Epidermal melanocyte (primary cell): ENCODE results near the gene SLC9A9.
A peak's percentile ranks its signal among the peaks of the same experiment; 100 is the strongest.
"Not testable (repeated sequence)": the region's sequence is repeated elsewhere in the genome, so short reads cannot be mapped to it uniquely, and the experiment has no call there.

Experiments
- DNase-seq: peaks from one replicate; pipeline ENCODE4 v3.0.0; 2011; ENCODE audit warnings: low spot score; ENCODE audit not compliant: insufficient read length

Gene SLC9A9

DNA sequence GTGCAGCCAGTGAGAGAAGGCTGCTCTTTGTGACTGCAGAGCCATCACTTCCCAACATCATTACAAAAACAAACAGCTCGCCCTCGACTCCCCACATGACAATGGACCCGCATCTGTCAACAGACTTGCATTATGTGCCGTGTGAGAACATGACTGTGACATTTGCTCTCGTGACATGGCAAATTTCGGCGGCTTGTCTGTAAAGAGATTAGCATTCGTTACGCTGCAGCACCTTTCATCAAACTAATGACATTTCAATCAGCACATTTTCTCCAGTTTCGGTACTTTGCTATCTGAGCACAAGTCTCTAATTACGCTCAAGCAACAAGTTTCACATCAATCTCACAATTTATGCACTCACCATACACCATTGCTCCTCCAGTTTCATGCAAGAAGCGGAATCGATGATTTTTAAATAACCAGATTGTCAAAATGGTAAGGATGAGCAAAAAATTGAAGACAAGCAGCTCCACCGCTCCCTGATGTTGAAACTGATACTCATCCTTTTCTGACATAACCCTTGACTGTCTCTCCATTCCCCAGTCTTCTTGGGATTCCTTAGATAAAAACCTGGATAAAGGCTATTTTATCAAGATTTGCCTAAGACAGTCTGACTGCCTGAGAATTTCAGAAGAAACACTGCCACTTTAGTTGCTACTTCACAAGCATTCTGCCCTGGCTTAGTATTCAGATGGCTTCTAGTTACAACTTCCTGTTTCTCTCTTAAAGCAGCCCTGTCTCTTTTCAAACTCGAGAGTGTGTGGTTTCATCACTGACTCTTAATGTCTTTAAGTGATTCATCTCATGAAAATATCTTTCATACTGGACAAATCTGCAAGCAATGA lies at the start of gene SLC9A9:
Gene SLC9A9, minus strand, starts transcription at position 682 of the 845 bp plus-strand sequence. Its CDS starts 146 bp downstream, at position 536.
- peak; percentile 65 for DNase-seq

DNA sequence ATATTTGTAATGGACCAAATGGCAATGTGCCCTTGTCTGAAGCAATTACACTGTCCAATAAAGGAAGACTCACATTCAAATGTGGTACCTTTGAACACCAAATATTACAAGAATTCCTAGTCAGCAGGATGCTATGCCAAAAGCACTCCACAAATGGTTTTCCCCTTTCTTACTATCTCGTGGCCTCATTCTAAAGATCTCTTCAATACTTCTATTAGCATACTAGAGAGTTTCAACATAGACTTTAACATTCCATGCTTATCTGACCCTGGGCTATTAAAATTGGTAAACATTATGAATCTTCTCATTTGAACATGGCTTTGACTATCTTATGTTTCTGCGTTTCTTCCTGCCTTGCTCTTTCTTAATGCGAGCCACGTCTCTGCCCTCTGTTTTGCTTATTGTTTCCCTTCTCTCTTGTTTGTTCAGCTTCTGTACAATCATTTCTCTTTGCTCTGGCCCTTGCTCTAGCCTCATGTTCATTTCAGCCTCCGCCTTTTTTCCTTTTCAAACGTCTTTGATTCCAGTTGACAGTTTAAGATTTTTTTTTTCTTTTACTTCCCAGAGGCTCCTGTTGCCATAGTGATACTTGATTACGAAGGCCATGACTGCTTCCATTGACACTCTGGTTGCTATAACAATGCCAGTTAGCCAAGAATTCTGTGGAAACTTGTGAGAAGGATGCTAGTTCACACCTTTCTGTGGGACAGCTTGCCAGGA lies 49.5 kb upstream of the SLC9A9 start:
- no peak for DNase-seq

DNA sequence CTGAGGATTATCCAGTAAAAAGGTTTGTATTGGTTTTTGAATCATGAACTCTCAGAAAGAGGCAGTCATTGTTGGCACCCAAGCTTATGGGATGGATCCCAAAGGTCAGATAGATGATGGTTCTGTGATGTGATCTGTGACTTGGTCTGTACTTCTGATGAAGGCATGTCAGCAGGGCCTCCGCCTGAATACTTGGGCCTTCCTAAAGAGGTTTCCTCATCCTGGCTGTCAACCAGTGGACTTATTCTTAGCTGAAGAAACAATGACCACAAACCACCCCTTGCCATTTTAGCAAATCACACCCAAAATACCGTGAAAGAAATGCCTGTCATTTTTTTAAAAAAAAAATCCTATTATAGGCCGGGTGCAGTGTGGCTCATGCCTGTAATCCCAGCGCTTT lies 48.2 kb upstream of the SLC9A9 start:
- no peak for DNase-seq

DNA sequence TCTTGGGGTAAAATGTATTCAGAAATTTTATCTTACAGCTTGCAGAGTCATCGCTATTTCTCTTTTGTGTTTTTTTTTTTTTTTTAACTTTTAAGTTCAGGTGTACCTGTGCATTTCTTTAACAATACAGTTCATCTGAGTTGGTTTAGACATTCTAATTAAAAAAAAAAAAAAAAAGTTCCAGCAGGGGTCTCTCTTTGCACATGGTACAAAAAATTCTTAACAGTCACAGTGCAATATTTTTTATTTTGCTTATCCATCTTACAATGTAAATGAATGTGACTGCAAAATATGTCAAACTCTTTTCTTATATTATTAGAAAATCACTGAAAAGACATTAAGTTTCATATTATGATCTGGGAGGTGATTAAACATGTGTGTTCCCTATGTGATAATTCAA lies 47.5 kb upstream of the SLC9A9 start:
- no peak for DNase-seq

DNA sequence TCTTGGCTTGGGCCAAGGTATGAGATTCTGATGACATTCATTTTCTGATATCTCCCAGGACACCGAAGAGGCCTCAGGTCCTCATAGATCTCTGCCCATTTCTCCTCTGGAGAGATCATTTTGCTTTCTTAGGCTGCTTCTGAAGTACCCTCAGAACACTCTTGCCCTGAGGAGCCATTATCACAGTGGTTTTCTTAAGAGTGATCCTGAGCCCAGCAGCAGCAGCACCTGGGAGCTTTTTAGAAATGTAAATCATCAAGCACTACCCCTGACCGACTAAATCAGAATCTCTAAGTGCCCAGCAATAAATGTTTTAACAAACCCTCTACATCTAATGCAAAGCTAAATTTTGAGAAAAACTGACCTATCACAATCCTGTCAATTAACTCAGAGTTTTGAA lies 40.6 kb upstream of the SLC9A9 start:
- DNase-seq, result no peak

DNA sequence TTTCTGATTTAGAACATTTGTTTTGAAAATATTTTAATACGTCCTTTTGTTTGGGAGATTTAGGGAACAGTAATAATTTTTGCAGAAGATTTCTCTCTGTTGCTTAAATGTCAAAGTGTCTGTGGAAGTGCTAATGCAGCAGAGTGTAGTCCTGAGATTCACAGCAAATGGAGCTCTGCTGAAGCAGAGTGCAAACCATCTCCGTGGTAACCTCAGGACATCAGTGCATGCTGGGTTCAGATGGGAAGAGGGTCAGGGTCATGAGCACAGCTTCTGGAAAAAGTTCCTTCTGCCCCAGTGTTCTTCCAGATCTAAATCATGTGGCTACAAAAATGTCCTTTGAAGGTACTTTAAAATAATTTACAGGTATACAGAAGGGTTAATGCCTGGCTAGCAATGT lies 39.9 kb upstream of the SLC9A9 start:
- DNase-seq, result no peak

DNA sequence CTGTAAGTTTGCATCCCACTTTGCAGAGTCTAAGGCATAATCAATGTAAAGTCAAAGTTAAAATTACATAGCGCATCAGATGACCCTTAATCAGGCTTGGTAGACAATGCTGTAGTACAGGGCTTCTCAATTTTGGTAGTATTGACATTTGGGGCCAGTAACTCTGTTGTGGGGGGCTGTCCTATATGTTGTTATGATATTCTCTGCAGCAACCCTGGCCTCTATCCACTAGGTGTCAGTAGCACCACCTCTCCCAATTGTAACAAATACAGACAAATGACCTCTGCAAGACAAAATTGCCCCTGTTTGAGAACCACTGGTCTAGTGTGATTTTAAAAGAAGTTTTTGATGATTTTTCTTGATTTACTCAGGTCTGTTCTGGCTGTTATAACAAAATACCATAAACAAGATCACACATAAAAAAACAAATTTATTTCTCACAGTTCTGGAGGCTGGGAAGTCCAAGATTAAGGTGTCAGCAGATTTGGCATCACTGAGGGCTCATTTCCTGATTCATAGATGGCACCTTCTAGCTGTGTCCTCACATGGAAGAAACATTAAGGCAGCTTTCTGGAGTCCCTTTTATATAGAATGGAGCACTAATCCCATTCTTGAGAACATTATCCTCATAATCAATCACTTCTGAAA lies 37.6 kb upstream of the SLC9A9 start:
- peak; percentile 22 for DNase-seq

DNA sequence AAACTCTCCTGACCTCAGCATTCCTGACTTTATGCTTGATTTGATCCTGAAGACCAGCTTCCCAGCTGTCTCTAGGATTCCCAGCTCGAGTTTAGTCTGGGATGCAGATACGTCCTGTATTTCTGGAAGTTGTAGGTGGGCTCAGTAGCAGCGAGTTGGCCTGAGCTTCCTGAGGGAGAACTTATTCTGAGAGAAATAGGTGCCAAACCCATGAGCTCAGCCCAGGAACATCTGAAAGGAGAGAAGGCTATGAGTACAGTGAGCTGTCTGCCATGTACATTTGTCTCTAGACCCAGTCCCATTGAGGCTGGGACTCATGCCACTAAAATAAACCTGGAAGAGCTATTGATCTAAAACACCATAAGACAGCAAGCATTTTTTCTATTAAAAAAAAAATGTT lies 36.6 kb upstream of the SLC9A9 start:
- DNase-seq, result no peak

DNA sequence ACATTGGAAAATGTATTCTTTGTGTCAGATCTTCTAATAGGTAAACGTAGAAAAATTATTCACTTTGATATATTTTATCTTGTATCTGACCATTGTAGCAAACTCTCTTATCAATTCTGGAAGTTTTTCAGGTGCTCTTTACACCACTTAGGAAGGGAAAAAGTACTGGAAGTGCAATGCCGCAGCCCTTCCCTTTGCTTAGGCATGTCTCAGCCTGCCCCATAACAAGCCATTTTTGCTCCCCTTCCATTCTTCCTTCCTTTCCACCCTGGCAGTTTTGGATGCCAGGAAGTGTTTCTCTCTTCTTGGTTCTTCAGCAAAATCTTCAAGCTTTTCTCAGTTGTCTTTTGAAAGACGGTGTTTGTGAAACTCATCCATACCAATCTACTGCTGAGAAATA lies 34.9 kb upstream of the SLC9A9 start:
- DNase-seq, result no peak

DNA sequence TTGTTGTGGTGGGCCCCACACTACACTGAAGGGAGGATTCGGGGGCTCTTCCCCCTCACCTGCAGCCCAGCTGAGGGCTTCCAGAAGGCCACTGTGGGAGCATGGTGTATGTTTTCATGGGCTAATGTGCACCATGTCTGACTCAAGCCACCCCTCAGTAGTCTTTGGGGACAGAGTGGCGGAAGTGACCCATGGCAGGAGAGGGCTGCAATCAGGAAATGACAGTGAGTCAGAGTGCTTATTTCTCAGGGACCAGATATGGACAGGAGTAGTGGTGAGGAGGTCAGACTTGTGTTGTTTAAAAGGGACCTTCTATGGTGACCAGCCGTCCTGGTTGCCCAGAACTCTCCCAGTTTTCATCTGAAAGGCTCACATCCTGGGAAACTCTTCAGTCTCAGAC lies 32.8 kb upstream of the SLC9A9 start:
- no peak for DNase-seq

DNA sequence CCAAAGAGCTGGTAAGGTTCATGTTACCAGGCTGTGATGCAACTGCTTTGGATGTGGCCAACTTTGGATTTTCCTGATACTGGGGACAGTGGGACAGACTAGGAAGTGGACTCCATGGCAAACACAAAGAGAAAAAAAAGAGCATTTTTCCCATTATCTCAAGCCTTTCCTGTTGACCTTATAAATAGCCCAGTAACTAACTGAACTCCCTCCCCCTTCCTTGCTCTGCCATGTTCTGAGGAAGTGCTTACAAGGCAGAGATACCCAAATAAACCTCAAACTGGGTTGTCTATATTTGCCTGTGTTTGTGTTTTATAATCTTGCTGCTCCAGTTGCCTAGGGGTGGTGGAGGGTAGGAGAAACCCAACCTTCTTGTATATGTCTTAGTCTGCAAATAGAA lies 27.3 kb upstream of the SLC9A9 start:
- no peak for DNase-seq

DNA sequence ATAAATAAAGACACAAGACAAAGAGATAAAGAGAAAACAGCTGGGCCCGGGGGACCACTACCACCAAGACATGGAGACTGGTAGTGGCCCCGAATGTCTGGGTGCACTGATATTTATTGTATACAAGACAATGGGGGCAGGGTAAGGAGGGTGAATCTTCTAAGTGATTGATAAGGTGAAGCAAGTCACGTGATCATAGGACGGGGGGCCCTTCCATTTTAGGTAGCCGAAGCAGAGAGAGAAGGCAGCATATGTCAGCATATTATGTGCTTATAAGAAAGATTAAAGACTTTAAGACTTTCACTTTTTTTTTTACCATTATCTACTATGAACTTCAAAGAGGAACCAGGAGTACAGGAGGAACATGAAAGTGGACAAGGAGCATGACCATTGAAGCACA lies 25.3 kb upstream of the SLC9A9 start:
- not testable (repeated sequence) for DNase-seq

DNA sequence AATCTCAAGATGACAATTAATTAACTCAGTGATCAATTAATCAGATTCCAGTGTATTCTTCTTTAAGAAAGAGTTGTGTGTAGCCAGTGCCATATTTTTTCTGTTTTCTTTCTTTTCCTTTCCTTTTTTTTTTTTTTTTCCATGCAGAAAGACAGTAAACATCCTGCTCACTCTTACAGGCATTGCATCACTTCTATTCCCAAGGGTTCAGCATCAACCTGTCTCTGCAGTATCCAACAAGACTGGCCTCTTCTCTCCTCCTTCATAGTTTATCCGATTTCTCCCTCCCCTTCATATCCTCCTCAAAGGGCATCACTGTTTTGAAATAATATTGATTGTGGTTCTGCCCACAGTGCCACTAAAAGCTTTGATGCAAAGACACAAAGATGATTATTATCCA lies 17.0 kb upstream of the SLC9A9 start:
- no peak for DNase-seq

DNA sequence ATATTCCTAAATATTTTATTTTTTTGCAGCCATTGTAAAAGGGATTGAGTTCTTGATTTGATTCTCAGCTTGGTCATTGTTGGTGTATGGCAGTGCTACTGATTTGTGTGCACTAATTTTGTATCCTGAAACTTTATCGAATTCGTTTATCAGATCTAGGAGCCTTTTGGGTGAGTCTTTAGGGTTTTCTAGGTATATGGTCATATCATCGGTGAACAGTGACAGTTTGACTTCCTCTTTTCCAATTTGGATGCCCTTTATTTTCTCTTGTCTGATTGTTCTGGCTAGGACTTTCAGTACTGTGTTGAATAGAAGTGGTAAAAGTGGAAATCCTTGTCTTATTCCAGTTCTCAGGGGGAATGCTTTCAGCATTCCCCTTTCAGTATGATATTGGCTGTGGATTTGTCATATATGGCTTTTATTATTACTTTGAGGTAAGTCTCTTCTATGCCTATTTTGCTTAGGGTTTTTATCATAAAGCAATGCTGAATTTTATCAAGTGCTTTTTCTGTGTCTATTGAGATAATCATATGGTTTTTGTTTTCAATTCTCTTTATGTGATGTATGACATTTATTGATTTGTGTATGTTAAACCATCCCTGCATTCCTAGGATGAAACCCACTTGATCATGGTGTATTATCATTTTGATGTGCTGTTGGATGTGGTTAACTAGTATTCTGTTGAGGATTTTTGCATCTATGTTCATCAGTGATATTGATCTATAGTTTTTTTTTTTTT lies 11.4 kb upstream of the SLC9A9 start:
- DNase-seq, result no peak

DNA sequence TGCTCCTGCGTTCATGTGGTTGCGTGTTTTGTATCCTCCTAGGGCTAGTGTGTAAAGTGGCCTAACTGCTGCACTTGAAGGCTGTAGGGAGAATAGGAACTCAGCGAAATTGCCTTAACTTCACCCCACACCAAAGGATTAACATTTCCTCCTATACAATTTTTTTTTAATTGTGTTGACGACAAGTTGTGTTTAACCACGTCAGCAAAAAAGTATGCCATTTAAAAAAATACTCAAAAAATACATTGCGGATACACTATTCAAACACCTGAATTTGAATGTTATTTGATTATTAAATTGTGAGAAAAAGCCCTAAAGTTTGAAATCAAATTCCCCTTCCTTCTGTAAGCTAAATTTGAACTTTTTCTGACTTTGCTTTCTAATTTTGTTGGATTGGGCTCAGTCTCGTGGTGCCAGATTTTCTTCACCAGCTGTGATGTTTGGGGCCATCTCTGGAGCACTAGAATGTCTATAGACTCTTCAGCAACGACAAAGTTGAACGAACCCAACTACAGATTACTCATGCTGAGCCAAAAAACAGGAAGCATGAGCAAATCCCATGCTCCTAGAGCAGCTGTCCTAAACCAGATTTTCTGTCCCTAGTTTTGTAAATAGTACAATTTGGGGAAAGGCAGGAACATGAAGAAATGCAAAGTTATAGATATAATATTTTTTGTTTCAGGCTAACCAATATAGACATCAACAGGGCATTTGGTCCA lies 8.1 kb upstream of the SLC9A9 start:
- DNase-seq, result no peak

DNA sequence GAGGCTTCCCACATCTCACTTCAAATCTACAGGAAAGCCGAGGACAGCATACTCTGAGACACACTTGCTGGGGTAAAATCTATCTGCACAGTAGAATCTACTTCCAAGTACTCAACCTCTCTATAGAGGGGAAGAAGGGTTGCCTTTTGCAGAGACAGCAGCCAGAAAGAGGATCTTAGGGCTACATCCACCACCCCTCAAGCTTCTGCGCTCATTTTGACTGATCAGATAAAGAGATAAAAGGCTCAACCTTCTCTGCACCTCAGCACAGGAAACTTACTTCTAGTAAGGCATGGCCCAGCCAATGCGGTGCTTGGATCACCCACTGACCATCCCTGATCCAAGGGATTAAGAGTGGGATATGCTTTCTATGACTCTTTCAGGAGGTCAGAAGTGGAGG lies 6.9 kb upstream of the SLC9A9 start:
- DNase-seq, result no peak

DNA sequence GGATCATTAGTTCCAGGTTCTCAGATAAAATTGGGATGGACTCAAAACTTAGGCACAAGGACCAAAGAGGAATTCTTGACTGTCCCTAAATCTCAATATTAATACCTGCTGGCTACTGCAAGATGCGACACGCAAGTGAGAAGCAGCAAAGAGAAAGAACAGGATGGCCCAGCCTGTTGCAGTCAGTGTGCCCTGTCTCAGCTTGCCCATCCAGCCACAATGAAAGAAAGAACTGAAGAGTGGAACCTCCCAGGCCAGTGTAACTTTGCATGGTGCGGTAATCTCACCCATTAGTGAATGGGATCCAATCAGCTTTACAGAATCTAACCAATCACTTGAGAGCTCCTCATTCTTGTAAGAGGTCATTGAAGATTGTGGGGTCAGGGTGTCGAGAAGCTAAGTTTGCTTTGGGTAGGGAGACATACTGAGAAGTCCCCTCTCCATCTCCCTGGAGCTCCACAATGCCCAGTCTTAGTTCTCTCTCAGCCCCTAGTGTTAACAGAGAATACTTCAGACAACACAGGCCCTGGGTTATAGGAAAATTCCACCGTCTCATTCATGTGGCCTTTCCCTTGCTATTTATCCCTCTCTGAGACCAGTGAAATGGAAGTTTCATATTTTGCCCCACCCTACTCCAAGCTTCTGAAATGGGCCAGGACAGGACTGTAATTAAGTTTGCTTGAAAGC lies 3.2 kb upstream of the SLC9A9 start:
- DNase-seq, result no peak

DNA sequence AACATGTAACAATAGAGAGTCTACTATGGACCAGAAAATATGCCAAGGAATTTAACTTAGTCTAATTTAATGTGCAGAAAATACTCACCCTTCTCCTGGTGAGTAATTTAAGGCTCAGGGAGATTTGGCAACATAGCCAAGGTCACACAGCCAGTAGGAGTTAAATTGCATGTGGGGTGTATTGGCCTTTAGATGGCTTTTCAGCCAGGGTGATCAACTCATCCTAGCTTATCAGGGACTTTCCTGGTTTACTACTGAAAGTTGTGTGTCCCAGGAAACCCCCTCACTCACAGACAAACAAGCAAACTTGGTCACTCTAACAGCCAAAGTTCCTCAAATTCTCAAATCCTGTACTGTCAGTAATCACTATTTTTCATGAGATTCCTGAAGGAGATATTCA lies 2.6 kb upstream of the SLC9A9 start:
- DNase-seq, result no peak

DNA sequence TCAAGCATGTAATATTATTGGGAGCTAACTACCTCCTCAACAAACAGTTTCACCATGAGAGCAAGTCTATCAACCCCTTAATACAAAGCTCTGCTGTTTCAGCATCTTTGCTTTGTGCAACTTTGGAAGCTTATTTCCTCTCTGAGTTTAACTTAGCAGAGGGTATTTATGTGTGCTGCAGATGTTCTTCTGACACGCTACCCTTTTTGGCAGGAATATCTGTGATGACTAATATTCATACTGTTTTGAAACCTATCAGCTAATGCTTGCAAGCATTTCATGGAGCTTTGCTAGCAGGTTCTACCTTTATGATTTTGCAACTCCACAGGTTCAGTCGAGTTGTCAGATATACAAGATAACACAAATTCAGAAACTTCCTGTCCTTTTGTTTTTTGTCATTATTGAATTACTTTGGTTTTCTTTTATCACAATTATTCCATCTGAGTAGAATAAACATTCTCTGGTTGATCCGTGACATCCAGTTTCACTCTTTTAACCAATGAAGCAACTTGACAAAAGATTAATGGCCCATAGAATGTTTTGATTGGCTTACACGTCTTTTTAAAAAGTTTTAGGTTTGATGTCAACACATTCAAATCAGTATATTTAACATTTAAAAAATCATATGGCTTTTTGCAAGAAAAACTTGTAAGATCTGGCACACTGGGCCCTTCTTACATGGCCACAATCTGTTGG lies 1.7 kb upstream of the SLC9A9 start:
- DNase-seq, result no peak

DNA sequence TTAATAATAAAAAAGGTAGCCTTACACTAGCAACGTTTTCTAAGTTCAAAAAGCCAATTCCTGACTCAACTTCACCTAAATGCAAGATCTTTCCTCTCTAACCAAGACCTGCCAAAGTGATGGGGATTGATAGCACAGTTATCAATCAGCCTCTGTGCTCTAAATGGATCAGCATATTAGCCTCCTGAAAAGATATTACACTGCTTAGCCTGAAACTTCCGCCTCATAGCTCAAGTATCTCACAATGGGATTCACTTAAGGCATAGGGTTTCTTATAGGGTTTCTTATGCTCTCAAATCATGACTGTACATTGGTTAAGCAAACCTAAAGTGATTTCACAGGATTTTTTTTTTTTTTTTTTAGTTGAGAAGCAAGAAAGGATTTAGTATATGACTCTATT lies 436 bp upstream of the SLC9A9 start:
- no peak for DNase-seq
